HG02981 (cell line): ENCODE data around the gene CD151.

ENCODE experiments used
- ATAC-seq: cut with Tn5 transposase; IDR thresholded peaks from one replicate; pipeline ENCODE4 v1.9.1; 2021; ENCODE audit warnings: mild to moderate bottlenecking, moderate library complexity; ENCODE audit not compliant: unreplicated experiment

Gene CD151

GRCh38 chr11:796565-797295 lies 36.0 kb upstream of the CD151 start:
- no peak for ATAC-seq

GRCh38 chr11:797296-798092 lies 35.3 kb upstream of the CD151 start:
- ATAC-seq, result peak; percentile 40

GRCh38 chr11:798093-798713 lies 34.5 kb upstream of the CD151 start, which contains the start of gene SLC25A22:
Gene SLC25A22 (minus strand): TSS chr11:798281. CDS start chr11:795006, 3,275 bp downstream.
- ATAC-seq, result peak; percentile 56

- ATAC-seq, result no peak
These were observed 33.0 kb upstream of the CD151 start for GRCh38 chr11:799641-800316.

- no peak for ATAC-seq
These were observed 32.3 kb upstream of the CD151 start for GRCh38 chr11:800473-800872.

- no peak for ATAC-seq
These were observed 31.5 kb upstream of the CD151 start for GRCh38 chr11:801097-801780.

- no peak for ATAC-seq
These were observed 30.6 kb upstream of the CD151 start for GRCh38 chr11:802018-802617.

GRCh38 chr11:802693-803466 lies 29.9 kb upstream of the CD151 start:
- ATAC-seq, result no peak

- no peak for ATAC-seq
These were observed 29.3 kb upstream of the CD151 start for GRCh38 chr11:803467-803742.

GRCh38 chr11:803770-804598 lies 28.8 kb upstream of the CD151 start:
- no peak for ATAC-seq

GRCh38 chr11:804599-804964 lies 28.2 kb upstream of the CD151 start:
- ATAC-seq, result no peak

- no peak for ATAC-seq
These were observed 24.1 kb upstream of the CD151 start for GRCh38 chr11:808427-809286.

GRCh38 chr11:809287-810039 lies 23.3 kb upstream of the CD151 start, which contains the start of gene RPLP2:
Gene RPLP2 (plus strand): TSS chr11:809967. CDS start chr11:810235, 268 bp downstream.
- peak; percentile 70 for ATAC-seq

- ATAC-seq, result peak; percentile 12
These were observed 22.6 kb upstream of the CD151 start for GRCh38 chr11:810040-810567.

GRCh38 chr11:811446-812245 lies 21.1 kb upstream of the CD151 start:
- ATAC-seq, result no peak

GRCh38 chr11:812390-812789 lies 20.4 kb upstream of the CD151 start:
- ATAC-seq, result no peak
